Fibroblast of the aortic adventitia (primary cell): ENCODE measurements around the gene SHC4. TPM values are rescaled to one million over a fixed set of nuclear protein-coding genes. Genes with fewer than 3 reads are reported as not detected.

Experiments used
- DNase-seq: peaks from one replicate; pipeline ENCODE4 v3.0.0-alpha.2; 2010; ENCODE audit warnings: low read depth
- H3K4me3 ChIP-seq: 2 replicates; pipeline ENCODE4 v1.5.1; 2011; ENCODE audit warnings: low read depth, mild to moderate bottlenecking, control low read depth, low read length, moderate library complexity
- total RNA-seq: library from RNA; depleted of rRNA; stranded (reverse); fragments of >200 nt; gene quantifications from 2 replicates; pipeline ENCODE4 v1.2.3, GENCODE V29; 2012; ENCODE audit warnings: low replicate concordance
- TF ChIP-seq, protein P1 (sequence below): IDR thresholded peaks from 2 replicates; pipeline ENCODE4 v1.5.1; 2011; ENCODE audit warnings: mild to moderate bottlenecking, low read length, control low read depth, inconsistent platforms; ENCODE audit not compliant: insufficient read depth

The SHC4 gene
- total RNA-seq, 1 donor: 2.2 TPM

DNA sequence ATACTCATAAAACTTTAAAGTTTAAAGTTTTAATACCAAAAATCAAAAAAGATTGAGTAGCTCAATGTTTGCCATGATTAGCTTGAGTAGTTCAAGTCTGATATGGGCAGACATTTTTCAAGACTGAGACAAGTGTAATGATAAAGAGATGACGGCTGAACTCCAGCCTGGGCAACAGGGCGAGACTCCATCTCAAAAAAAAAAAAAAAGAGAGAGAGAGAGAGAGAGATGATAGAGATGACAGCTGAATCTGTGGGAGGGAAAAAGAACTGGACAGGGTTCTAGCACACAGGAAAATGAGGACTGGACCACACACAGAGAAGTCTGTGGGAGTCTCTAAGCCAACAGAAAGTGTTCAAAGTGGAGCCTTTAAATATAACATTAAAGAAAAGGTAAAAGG is 178.0 kb downstream of the SHC4 start:
- no peak for DNase-seq
- no peak overlapping the region for H3K4me3 ChIP-seq
- TF ChIP-seq, protein P1, sequence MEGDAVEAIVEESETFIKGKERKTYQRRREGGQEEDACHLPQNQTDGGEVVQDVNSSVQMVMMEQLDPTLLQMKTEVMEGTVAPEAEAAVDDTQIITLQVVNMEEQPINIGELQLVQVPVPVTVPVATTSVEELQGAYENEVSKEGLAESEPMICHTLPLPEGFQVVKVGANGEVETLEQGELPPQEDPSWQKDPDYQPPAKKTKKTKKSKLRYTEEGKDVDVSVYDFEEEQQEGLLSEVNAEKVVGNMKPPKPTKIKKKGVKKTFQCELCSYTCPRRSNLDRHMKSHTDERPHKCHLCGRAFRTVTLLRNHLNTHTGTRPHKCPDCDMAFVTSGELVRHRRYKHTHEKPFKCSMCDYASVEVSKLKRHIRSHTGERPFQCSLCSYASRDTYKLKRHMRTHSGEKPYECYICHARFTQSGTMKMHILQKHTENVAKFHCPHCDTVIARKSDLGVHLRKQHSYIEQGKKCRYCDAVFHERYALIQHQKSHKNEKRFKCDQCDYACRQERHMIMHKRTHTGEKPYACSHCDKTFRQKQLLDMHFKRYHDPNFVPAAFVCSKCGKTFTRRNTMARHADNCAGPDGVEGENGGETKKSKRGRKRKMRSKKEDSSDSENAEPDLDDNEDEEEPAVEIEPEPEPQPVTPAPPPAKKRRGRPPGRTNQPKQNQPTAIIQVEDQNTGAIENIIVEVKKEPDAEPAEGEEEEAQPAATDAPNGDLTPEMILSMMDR: no peak

DNA sequence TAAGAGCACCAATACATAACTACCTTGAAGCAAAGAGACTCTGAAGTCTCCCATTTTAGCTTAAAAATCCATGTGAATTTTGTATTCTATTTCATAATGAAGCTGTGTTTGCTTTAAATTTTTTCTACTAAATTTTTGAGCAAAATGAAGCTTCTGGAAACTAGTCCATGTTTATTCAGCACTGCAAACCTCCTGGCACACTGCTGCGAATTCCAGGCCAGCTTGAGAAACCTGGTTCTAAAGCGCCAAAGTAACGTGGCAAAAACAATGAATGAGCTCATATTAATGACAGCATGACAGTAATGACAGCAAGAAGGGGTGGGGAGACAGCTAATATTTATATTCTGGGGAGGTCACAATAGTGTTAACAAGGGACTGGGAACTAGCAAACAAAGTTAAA is 178.5 kb downstream of the SHC4 start:
- TF ChIP-seq, protein P1: no peak
- no peak overlapping the region for H3K4me3 ChIP-seq
- peak; percentile 42 for DNase-seq

DNA sequence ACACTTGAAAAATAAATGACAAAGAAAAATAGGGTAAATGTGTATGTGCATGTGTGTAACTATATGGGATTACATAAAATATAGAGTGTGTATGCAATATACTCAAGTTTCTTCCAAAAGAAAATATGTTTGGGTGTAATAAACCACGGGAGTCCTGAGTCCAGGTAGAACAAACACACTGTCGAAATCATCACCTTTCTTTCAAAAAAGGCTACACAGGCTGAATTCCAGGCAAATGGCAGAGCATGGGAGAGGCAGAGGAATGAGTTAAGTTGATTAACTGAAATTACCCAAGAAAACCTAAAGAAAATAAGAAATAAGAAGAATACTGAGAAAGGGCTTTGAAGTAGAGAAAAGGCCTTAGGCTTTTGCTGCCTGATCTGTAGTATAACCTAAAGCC is 179.0 kb downstream of the SHC4 start:
- DNase-seq: no peak
- TF ChIP-seq, protein P1: no peak
- H3K4me3 ChIP-seq: no peak overlapping the region

DNA sequence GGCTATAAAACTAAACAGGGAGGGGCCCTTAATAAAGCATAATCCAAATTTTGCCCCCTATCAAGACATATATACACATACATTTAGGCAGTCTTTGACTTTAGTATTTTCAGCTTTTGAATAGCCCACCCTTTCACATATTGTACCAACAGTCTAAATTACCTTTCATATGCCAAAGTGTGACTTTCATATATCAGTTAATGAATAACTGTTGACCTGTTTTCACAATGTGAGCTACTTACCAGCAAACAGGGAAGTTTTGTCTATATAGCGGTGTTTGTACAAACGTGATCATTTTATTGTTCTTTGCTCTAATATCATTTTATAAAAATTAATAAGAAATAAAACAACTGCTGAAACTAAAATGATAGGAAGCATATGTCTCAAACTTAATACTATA is 180.8 kb downstream of the SHC4 start:
- DNase-seq: no peak
- TF ChIP-seq, protein P1: no peak
- H3K4me3 ChIP-seq: no peak overlapping the region

DNA sequence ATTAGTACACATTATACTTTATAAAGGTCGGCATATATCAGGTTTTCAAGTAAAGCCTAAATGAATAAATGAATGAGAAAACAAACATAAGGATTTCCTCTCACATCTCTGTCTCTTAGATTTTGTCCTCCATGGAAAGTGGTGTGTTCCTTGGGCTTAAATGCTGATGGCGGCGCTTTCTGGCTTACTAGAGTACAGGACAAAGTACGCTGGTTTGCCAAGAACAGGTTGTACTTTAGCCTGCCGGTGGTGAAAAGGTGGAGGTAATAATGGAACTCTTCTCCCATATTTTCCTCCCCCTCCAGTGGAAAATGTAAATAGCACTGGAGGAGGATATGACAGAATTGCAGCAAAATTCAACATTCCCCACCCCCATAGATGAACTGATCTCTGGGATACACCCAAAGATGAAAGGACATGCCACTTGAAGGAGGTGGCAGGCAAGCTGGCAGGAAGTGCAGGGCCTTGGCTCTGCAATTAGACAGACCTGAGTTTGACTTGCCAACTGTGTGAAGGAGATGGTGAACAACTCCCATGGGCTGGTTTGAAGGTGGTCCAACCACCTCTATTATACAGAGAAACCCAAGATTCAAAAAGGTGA is 182.1 kb downstream of the SHC4 start:
- H3K4me3 ChIP-seq: no peak overlapping the region
- DNase-seq: no peak
- TF ChIP-seq, protein P1: no peak

DNA sequence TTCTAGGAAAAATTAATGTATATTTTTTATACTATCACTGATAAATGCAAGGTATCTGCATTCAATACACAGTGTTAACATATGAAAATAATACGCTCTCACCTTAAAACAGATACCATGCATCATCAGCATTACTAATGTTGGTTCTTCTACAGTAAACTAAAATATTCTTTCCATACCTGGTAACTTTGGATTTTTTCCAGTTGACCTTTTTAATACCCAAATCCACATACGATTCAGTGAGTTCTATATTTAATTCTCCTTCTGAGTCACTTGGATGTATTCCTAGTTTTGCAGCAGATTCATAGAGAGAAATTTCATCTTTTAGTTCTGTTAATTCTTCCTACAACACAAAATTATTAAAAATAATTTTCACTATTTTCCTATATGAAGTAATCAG is 182.7 kb downstream of the SHC4 start:
- TF ChIP-seq, protein P1: no peak
- DNase-seq: no peak
- H3K4me3 ChIP-seq: no peak overlapping the region

DNA sequence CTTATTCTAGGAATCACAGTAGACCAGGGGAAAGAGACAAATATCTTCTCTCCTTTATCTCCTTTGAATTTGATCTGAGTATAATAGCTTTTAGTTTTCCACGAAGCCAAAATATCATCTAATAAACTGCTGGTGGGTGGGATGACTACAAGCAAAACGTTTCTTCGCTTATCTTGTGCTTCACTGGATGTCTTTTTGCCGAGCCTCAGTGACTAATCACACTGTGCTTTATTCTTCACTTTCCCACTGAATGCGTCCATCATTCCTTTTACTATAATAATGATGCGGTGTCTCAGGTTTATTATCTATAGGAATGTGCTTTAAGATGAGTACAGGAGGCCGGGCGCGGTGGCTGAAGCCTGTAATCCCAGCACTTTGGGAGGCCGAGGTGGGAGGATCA is 185.4 kb downstream of the SHC4 start:
- TF ChIP-seq, protein P1: no peak
- peak; percentile 46 for DNase-seq
- H3K4me3 ChIP-seq: no peak overlapping the region
